HG03103 (cell line): ENCODE measurements around the gene SLC12A7.

Experiments
- ATAC-seq: cut with Tn5 transposase; IDR thresholded peaks from one replicate; pipeline ENCODE4 v1.9.1; 2021; ENCODE audit warnings: low read depth; ENCODE audit not compliant: unreplicated experiment

Gene SLC12A7

DNA sequence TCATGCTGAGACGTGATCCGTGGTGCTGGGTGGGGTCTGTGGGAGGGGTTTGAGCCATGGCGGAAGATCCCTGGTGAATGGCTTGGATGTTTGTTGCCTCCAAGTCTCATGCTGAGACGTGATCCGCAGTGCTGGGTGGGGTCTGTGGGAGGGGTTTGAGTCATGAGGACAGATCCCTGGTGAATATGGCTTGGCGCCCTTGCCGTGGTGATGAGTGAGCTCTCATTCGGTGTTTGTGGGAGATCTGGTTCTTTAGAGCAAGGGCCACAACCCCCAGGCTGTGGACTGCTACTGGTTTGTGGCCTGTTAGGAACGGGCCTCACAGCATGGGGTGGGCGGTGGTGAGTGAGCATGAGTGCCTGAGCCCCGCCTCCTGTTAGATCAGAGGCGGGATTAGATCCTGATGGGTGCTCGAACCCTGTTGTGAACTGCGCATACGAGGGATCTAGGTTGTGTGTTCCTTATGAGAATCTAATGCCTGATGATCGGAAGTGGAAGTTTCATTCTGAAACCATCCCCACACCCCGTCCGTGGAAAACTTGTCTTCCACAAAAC, 72.1 kb downstream of the SLC12A7 start:
- no peak for ATAC-seq

DNA sequence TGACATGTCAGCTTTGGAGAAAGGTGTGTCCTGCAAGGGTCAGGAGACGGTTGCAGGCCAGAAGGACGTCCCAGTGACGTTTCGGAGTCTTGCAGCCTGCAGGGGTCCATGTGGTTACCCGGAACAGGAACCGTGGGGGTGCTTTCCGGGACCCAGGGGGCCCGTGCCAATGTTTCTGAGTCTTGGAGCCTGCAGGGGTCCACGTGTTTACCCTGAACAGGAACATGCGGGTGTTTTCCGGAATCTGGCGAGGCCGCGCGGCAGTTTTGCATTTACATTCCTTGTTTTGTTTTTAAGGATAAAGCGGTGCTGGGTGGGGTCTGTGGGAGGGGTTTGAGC, 72.7 kb downstream of the SLC12A7 start:
- ATAC-seq: no peak

DNA sequence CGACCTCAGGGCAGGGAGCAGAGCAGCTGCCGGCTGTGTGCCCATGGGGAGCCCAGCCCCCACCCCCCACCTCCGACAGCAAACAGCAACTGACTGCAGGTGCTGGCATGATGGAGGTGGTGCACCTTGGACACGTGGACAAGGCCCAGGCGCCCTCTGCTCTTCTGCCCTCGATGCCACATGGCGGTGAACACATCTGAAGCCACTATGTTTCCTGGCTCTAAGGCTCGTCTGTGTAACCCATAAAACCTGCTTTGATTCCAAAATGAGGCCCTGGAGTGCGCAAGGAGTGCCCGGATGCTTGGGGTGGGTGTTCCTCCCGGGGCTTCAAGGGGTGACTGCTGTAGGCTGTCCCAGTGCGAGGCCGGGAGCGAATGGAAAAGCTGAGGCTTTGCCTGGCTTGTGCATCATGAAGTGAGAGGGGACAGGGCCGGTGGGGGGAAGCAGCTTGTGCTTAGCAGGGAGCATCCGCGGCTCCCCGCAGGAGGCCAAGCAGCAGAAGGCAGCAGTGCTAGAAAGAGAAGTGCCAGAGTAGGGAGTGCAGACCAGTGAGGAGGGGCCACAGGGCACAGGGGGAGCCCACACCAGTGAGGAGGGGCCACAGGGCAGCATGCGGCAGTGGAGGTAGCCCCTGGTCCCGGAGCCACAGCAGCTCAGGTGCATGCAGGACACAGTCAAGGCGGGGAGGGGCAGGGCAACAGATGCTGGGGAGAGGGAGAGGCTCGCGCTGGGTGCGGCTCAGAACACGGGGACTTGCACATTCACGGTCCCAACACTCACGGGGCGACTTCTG, 73.2 kb downstream of the SLC12A7 start:
- ATAC-seq: no peak

DNA sequence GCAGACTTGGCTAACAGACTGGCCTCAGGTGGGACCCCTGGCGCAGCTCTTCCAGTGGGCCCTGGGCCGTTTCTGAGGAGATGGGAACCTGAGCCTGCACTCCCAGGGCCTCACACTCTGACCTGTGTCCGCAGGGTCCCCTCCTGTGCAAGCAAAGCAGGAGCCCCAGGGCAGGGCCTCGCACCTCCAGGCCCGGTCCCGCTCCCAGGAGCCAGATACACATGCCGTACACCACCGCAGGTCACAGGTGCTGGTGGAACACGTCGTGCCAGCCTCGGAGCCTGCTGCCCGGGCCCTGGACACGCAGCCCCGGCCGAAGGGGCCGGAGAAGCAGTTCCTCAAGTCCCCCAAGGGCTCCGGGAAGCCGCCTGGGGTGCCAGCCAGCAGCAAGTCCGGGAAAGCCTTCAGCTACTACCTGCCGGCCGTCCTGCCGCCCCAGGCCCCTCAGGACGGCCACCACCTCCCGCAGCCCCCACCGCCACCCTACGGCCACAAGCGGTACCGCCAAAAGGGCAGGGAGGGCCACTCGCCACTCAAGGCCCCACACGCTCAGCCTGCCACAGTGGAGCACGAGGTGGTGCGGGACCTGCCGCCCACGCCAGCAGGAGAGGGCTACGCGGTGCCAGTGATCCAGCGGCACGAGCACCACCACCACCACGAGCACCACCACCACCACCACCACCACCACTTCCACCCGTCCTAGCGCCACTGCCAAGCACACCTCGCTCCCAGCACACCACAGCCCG, 74.0 kb downstream of the SLC12A7 start:
- ATAC-seq: no peak

DNA sequence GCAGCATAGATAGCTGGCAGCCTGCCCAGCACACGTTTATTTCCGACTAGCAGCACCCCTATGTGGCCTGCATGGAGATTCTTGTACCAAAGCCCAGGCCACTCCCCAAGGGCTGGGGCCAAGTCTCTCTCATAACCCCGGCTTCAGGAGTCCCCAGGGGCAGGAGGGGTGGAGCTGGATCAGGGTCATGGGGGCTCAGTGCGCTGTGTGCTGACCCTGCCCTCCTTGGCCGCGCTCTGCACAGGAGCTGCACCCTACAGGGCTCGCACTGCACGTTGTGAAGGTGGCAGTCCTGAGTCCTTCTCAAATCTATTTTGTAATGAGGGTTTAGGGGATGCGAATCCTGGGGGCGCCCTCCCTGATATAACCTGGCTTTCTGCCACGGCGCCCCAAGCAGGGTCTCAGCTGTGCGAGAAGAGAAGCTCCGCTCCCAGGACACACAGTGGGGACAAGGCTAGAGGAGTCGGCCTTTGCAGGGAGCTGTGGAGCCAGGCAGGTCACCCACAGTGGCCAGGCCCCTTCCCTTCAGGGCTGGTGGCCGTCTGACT, 74.7 kb downstream of the SLC12A7 start:
- ATAC-seq: no peak

DNA sequence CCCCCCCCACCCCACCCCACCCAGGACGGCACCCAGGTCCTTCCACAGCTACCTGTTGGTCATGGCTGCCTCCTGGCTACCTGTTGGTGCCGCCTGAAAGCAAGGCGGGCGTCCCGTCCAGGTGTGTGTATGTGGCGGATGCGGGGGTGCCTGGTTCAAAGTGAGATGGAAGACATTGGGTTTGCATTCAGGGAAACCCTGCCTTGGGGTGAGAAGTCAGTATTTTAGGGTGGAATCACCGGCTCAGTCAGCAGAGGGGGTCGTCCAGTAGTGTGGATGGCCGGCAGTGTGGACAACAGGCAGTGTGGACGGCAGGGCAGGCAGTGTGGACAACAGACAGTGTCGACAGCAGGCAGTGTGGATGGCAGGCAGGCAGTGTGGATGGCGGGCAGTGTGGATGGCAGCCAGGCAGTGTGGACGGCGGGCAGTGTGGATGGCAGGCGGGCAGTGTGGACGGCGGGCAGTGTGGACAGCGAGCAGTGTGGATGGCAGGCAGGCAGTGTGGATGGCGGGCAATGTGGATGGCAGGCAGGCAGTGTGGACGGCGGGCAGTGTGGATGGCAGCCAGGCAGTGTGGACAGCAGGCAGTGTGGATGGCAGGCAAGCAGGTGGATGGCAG, 75.2 kb downstream of the SLC12A7 start:
- no peak for ATAC-seq

DNA sequence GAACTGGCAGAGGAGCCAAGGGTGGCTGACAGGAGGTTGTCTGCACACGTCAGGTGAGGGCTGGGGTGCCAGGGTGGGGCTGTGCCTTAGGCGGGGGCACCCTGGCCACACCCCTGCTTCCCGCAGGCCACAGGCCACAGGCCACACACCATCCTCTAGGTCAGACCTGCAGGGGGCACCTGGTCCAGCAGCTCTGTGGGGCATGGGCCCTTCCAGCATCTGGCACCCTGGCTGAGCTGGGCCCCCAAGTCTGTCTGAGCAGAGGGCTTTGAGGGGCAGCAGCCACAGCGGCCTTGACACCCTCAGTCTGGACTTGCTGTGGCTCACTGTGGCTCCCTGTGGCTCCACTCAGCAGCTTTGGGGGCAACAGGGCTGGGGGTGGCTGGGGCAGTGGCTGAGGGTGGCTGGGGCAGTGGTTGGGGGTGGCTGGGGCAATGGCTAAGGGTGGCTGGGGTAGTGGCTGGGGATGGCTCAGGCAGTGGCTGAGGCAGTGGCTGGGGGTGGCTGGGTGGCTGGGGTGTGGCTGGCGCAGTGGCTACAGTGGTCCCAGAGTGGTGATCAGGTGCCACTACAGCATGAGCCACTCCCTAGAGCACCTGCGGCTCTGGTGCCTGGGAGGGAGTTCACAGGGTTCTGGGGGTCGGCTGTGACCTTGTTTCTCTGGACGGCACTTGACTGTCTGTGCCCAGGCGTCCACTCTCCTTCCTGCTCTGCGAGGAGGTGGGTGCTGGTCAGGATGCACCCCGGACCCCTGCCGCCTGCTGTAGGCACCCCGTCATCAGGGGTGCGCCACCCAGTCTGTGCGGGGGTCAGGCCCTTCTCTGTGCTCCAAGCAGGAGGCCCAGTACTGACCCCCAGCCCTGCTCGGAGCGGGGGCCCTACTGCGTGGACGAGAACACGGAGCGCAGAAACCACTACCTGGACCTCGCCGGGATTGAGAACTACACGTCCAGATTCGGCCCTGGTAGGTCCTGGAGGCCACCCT, 76.2 kb downstream of the SLC12A7 start:
- no peak for ATAC-seq

DNA sequence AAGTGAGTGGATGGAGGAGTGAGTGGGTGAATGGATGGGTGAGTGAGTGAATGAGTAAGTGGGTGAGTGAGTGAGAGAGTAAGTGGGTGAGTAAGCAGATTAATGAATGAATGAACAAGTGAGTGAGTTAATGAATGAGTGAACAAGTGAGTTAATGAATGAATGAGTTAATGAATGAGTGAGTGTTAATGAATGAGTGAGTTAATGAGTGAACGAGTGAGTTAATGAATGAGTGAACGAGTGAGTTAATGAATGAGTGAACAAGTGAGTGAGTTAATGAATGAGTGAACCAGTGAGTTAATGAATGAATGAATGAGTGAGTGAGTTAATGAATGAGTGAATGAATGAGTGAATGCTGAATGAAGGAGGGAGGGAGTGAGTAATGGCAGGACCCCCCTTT, 76.9 kb downstream of the SLC12A7 start:
- no peak for ATAC-seq

DNA sequence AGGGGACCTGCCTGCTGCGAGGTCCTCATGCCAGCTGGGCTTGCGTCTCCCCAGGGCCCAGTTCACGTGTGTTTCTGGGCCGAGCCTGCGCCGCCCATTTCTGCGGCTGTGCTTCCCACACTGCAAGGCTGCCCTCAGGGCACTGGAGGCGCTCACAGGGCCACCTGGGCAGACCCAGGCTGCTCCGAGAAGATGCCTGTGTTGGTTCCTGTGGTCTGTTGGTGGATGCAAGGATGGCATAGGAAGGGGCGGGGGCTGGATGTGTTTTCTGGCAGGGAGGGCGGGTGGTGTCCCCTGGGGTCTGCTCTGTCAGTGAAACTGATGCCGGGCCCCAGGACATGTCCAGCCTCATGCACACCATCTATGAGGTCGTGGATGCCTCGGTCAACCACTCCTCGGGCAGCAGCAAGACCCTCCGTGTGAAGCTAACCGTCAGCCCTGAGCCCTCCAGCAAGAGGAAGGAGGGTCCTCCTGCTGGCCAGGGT, 77.4 kb downstream of the SLC12A7 start:
- ATAC-seq: no peak

DNA sequence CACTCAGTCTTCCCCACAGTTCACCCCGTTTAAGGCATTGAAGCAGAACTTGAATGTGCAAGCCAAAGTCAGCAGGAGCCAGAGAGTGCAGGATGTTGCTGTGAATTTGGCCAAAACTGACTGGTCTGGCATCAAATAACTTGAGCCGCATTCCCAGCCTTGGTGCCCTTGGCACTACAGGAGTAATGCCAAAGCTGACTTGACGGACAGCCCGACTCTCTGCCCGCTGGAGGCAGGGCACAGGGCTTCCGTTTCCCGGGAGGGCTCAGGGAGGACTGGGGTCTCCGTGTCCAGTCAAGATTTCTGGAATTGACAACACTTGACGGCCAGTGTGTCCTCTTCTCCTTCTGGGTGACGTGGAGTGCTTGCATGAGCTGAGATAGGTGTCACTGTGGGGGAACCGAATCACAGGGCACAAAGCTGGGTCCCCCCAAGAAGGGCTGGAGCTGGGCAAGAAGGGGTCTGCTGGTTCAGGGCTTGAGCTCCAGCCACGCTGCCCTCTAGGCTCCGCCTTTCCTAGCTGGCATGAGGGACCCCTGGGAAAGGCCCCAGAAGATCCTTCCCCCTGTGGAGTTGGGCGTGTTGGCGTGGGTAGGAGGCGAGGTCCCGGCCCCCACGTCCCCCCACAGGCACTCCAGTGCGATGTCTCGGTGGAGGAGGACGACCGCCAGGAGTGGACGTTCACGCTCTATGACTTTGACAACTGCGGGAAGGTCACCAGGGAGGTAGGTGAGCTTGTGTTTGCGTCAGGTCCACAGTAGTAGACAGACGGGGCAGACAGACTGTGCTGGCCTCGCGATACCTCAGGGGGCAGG, 78.0 kb downstream of the SLC12A7 start:
- no peak for ATAC-seq

DNA sequence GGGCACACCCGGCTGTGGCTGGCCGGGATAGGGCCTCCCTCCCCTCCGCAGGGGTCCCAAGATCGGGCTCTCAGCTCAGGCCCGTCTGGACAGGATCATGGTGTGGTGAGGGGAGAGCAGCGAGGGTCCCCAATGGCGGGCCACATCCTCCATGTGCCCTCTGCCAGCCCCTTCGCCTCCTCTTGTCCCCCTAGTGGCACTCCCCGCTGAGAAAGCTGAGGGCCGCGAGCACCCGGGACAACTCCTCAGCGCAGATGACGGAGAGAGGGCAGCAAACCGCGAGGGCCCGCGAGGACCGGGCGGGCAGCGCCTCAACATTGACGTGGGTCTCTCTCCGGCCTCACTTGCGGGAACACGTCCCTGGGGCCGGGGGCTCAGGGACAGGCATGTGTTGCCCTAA, 78.7 kb downstream of the SLC12A7 start:
- ATAC-seq: no peak

DNA sequence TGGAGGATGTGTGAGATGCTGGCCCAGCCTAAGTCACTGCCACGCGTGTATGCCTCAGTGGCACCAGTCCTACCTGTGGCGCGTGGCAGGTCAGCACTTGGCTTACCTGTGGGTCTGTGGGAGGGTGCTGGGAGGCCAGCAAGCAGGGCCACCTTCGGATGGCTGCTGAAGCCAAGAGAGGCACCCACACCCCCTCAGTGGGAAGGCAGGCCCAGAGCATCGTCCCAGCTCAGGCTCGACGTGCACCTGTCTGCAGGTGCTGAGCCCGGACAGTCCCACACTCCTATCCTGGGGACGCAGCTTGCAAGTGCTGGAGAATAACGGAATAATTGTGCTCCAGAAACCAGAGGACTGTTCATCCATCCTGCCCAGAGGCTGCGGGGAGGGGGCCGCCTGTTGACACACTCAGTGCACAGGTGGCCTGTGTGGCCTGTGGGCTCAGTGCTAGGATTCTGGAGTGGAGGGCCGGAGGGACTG, 79.3 kb downstream of the SLC12A7 start:
- ATAC-seq: no peak

DNA sequence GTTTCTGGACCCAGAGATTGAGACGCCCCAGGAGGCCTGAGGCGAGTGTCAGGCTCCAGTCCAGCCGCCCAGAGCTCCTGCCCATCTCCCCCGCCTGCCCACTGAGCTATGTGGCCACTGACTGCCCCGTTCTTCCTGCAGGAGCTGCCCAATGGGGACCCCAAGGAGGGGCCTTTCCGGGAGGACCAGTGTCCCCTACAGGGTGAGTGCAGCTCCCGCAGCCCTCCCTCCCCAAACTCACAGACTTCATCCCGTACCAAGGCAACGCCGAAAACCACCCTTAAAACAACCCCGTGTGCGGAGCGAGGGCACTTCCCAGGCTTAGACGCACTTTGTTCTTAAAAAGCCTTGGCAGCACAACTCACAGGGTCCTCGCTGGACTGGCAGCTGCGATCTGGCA, 79.9 kb downstream of the SLC12A7 start:
- no peak for ATAC-seq

DNA sequence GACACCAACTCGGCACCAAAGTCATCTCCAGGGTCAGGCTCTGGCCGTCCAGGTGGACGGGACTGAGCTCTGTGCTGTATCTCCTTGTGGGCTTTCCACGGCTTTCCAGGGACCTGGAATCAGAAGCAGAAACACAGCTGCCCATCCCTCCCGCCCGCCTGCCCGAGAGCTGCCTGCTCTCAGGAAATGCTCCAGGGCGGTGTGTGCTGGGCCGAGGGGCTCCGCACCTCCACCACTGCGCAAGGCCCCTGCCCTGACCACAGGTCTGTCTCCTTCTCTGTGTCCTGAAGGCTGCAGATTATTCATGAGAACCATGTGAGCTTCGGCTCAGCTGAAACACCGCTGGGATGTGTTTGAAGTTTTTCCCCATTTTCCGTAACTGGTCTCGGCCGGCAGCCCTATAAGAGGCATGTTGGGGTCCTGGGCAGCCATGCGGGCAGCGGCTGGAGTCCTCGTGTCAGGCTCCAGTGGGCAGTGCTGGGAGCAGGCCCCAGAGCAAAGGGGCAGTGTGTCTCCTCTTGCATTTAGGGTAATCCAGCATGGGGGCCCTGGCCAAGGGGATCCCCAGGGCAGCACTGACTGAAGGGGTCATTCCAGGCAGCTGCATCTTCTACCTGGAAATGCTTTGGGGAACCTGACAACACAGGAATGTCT, 80.4 kb downstream of the SLC12A7 start:
- no peak for ATAC-seq

DNA sequence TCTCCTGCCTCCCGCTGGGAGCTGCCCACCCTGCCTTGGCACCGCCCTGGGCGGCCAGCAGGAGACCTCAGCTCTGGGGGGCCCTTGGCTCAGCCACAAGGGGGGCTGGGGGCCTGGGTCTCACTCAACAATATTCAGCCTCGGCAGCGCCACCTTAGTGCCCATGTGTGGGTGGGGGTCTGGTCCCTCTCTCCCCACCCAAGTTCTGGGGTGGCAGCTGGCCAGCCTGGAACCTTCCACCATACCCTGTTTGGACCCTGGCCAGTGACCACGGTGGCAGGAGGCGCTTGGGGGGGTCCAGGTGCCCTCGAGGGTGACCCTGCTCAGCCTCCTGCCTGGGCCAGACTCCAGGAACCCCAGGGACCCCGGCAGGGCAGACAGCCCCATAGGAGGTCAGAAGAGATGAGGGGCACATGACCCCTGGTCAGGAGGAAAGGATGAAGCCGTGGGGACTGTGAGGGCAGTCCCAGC, 81.0 kb downstream of the SLC12A7 start:
- no peak for ATAC-seq

DNA sequence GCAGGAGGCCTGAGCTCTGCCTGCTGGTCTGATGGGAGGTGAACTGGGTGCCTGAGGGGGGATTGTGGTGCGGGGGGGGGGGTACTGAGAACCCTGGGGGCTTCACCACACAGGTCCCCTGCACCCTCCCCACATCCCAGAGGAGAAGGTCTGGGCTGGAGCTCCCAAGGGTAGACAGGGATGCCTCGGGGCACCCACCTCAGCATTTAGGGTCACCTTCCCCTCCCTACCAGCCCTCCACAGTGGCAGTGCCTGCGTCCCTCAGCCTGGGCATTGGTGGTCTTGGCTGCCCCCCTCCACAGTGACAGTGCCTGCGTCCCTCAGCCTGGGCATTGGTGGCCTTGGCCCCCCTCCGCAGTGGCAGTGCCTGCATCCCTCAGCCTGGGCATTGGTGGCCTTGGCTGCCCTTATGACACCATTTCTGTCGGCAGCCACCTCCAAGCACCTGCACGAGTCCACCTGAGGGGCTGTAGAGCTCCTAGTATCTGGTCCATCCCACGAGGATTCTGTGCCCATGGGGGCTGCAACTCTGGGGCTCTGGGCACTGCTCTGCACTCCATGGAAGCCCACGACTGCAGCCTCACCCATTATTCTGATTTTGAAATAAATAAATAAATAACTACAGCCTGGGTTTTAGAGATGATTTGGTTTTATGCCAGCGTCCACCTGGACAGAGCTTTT, 81.8 kb downstream of the SLC12A7 start:
- no peak for ATAC-seq

DNA sequence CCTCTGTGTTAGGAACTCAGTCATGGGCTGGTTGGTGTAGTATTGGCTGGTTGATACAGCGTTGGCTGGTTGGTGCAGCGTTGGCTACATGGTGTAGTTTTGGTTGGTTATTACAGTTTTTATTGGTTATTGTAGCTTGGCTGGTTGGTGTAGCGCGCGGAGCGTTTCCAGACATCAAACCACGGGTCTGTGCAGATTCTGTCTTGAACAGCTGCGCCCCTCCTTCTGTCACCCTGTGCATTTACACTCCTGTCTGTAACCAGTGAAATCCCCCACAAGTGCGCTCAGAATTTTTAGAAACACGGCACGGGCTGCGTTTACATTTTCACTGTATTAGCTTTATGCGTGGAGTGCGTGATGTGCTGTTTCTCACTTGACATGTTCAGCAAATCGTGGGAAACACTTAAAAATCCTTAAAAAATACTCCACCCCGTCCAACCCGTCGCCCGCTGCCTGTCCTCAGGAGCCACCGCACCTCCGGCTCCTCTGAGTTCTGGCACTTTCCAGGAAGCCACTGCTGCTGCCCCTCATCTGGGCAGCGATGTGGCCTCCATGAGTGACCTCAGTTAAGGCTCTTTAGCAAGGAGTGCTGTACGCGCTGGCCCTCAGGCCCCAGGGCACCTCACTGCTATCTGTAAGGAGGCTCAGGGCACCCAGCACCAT, 82.5 kb downstream of the SLC12A7 start:
- no peak for ATAC-seq
